HG03280 (cell line): ENCODE data around the gene ARHGAP4.

Experiments used
- ATAC-seq: cut with Tn5 transposase; IDR thresholded peaks from one replicate; pipeline ENCODE4 v1.9.1; 2021; ENCODE audit warnings: mild to moderate bottlenecking, moderate library complexity; ENCODE audit not compliant: unreplicated experiment

The ARHGAP4 gene

GRCh38 chrX:153884136-153884535 is 41.9 kb downstream of the ARHGAP4 start:
- ATAC-seq, result no peak

GRCh38 chrX:153883163-153883843 is 42.8 kb downstream of the ARHGAP4 start:
- no peak for ATAC-seq

- ATAC-seq, result no peak
These were observed 43.5 kb downstream of the ARHGAP4 start for GRCh38 chrX:153882557-153882956.

GRCh38 chrX:153882086-153882498 is 44.0 kb downstream of the ARHGAP4 start:
- ATAC-seq, result no peak

GRCh38 chrX:153881281-153881680 is 44.8 kb downstream of the ARHGAP4 start:
- ATAC-seq, result no peak

- no peak for ATAC-seq
These were observed 45.6 kb downstream of the ARHGAP4 start for GRCh38 chrX:153880440-153880815.

GRCh38 chrX:153879741-153880439 is 46.2 kb downstream of the ARHGAP4 start:
- ATAC-seq, result no peak

- ATAC-seq, result no peak
These were observed 47.0 kb downstream of the ARHGAP4 start for GRCh38 chrX:153878969-153879653.

- no peak for ATAC-seq
These were observed 47.7 kb downstream of the ARHGAP4 start for GRCh38 chrX:153878345-153878744.

- ATAC-seq, result no peak
These were observed 48.3 kb downstream of the ARHGAP4 start for GRCh38 chrX:153877571-153878261.

- ATAC-seq, result no peak
These were observed 50.0 kb downstream of the ARHGAP4 start for GRCh38 chrX:153876112-153876491.

- ATAC-seq, result no peak
These were observed 50.5 kb downstream of the ARHGAP4 start for GRCh38 chrX:153875391-153876111.

GRCh38 chrX:153874366-153875125 is 51.5 kb downstream of the ARHGAP4 start:
- ATAC-seq, result no peak

- no peak for ATAC-seq
These were observed 52.0 kb downstream of the ARHGAP4 start for GRCh38 chrX:153874085-153874365.

- ATAC-seq, result no peak
These were observed 52.6 kb downstream of the ARHGAP4 start for GRCh38 chrX:153873282-153874084.

GRCh38 chrX:153871946-153872878 is 53.9 kb downstream of the ARHGAP4 start:
- ATAC-seq, result no peak

- no peak for ATAC-seq
These were observed 54.6 kb downstream of the ARHGAP4 start for GRCh38 chrX:153871451-153871850.

- ATAC-seq, result no peak
These were observed 55.2 kb downstream of the ARHGAP4 start for GRCh38 chrX:153870791-153871360.
